Lung (tissue), 12 donors: ENCODE measurements around the gene TMSB10. TPM values are rescaled to one million over a fixed set of nuclear protein-coding genes. Genes with fewer than 3 reads are reported as not detected.

ENCODE experiments used
- ATAC-seq: fragments of 200-7000 bp; cut with Tn5 transposase; one replicate; pipeline ENCODE4 v1.9.1; 2020; ENCODE audit warnings: moderate number of reproducible peaks; ENCODE audit not compliant: insufficient read depth, low FRiP score
- DNase-seq, 3 donors: peaks; one replicate each; pipeline ENCODE4 v3.0.0-alpha.2; 2013 to 2017
- H3K27ac ChIP-seq, 2 donors: one replicate each; pipeline ENCODE4 v1.5.1; 2013; ENCODE audit warnings: mild to moderate bottlenecking in 2 of 2, moderate library complexity in 2 of 2, control low read depth in 1 of 2, inconsistent platforms in 1 of 2, low read depth in 1 of 2, low read length in 1 of 2
- H3K27me3 ChIP-seq, 3 donors: one replicate each; pipeline ENCODE4 v1.5.1; 2013; ENCODE audit warnings: low read length in 2 of 3; ENCODE audit not compliant: control insufficient read depth in 3 of 3, insufficient read depth in 3 of 3
- H3K36me3 ChIP-seq, 4 donors: one replicate each; pipeline ENCODE4 v1.5.1; 2013; ENCODE audit warnings: low read length in 4 of 4, mild to moderate bottlenecking in 1 of 4, moderate library complexity in 1 of 4; ENCODE audit not compliant: control insufficient read depth in 4 of 4, insufficient read depth in 4 of 4
- H3K4me1 ChIP-seq, 5 donors: one replicate each; pipeline ENCODE4 v1.5.1; 2013; ENCODE audit warnings: low read length in 5 of 5, mild to moderate bottlenecking in 2 of 5, moderate library complexity in 1 of 5; ENCODE audit not compliant: control insufficient read depth in 5 of 5, insufficient read depth in 5 of 5
- H3K4me3 ChIP-seq: one replicate; pipeline ENCODE4 v1.5.1; 2013; ENCODE audit warnings: mild to moderate bottlenecking, control low read depth, moderate library complexity
- H3K9ac ChIP-seq, 2 donors: one replicate each; pipeline ENCODE4 v1.5.1; 2013; ENCODE audit warnings: low read length in 2 of 2, control low read depth in 1 of 2; ENCODE audit not compliant: insufficient read depth in 1 of 2
- H3K9me3 ChIP-seq, 4 donors: one replicate each; pipeline ENCODE4 v1.5.1; 2013; ENCODE audit warnings: low read length in 3 of 4, mild to moderate bottlenecking in 1 of 4, moderate library complexity in 1 of 4; ENCODE audit not compliant: control insufficient read depth in 4 of 4, insufficient read depth in 3 of 4
- CTCF ChIP-seq: IDR thresholded peaks from 2 replicates; pipeline ENCODE4 v1.5.1; 2012; ENCODE audit warnings: mild to moderate bottlenecking; ENCODE audit errors: control extremely low read depth, extremely low read depth
- WGBS, 2 donors: extraction: QIAGEN DNeasy Blood & Tissue Kit; methylation state at CpG; one replicate each; pipeline ENCODE4 v1.1.7; 2013; 5-methylcytosine and 5-hydroxymethylcytosine counted together
- polyA plus RNA-seq, 2 donors: library from polyadenylated mRNA; stranded (reverse); fragments of 200-250 nt; gene quantifications; one replicate each; pipeline ENCODE4 v1.2.1, GENCODE V29; 2013
- total RNA-seq, 2 donors: library from RNA; depleted of rRNA in 1 of 2; stranded (reverse); fragments of >200 nt in 1 of 2; gene quantifications; one replicate each; pipeline ENCODE4 v1.2.1, GENCODE V29; 2014 to 2021
- donor health status: control.
- donor health status: control.
- donor health status: Bipolar disorder and iron deficiency.
- donor health status: healthy.
- donor health status: DM: yes; HTN: yes; CAD: no.

The TMSB10 gene
- total and polyA plus RNA-seq, 4 donors = 1,849 to 6,202 (median 2,498) TPM

GRCh38 chr2:84896567-84896966 is 8.9 kb upstream of the TMSB10 start:
- H3K9me3 ChIP-seq = no peaks in the 10 kb centered on the region
- H3K27me3 ChIP-seq = no peaks in the 10 kb centered on the region
- WGBS, 2 donors = 80 to 84% methylated on average over 2 of the region's 2 CpGs
- ATAC-seq (no peak), DNase-seq (no peak)
- peaks cover 3 to 33% (median 4%) of the 10 kb centered on the region in 5 donors for H3K4me1 ChIP-seq
- no peak overlapping the region for H3K9ac ChIP-seq
- H3K27ac ChIP-seq = no peak overlapping the region
- H3K4me3 ChIP-seq = no peak overlapping the region
- H3K36me3 ChIP-seq = no peaks in the 10 kb centered on the region
- no peak for TF ChIP-seq CTCF

GRCh38 chr2:84897773-84898172 is 7.7 kb upstream of the TMSB10 start:
- ATAC-seq (no peak), DNase-seq (no peak)
- H3K9ac ChIP-seq = no peak overlapping the region
- H3K4me3 ChIP-seq = no peak overlapping the region
- no peak for TF ChIP-seq CTCF
- no peaks in the 10 kb centered on the region for H3K9me3 ChIP-seq
- H3K4me1 ChIP-seq = peaks cover 3 to 33% (median 4%) of the 10 kb centered on the region in 5 donors
- no peaks in the 10 kb centered on the region for H3K36me3 ChIP-seq
- H3K27me3 ChIP-seq = no peaks in the 10 kb centered on the region
- WGBS, 2 donors = 44 to 74% methylated on average over 1 of the region's 1 CpG
- peak overlapping the region in 1 of 2 donors; percentile 6 for H3K27ac ChIP-seq

- no peak for ATAC-seq
- H3K4me1 ChIP-seq = peaks cover 4 to 36% (median 5%) of the 10 kb centered on the region in 5 donors
- no peaks in the 10 kb centered on the region for H3K27me3 ChIP-seq
- TF ChIP-seq CTCF = no peak
- H3K9ac ChIP-seq = peak overlapping the region in 1 of 2 donors; percentile 11
- H3K4me3 ChIP-seq = no peak overlapping the region
- 88 to 91% methylated on average over 8 of the region's 8 CpGs for WGBS, 2 donors
- H3K27ac ChIP-seq = no peak overlapping the region
- no peaks in the 10 kb centered on the region for H3K36me3 ChIP-seq
- no peaks in the 10 kb centered on the region for H3K9me3 ChIP-seq
- DNase-seq = peak; percentile 45 to 81 (median 78)
These were observed 5.9 kb upstream of the TMSB10 start for GRCh38 chr2:84899304-84900204.
